Upper lobe of left lung (tissue), 6 donors: ENCODE data around the gene SH3PXD2A. TPM values are rescaled to one million over a fixed set of nuclear protein-coding genes. Genes with fewer than 3 reads are reported as not detected.

Source experiments
- ATAC-seq, 2 donors: fragments of 200-7000 bp; cut with Tn5 transposase; one replicate each; pipeline ENCODE4 v1.9.1; 2022; ENCODE audit warnings: mild to moderate bottlenecking in 2 of 2, moderate library complexity in 2 of 2; ENCODE audit not compliant: low FRiP score in 2 of 2
- DNase-seq, 2 donors: peaks; one replicate each; pipeline ENCODE4 v3.0.0-alpha.2; 2019 to 2020
- H3K27ac ChIP-seq, 4 donors: fragments of 200-600 bp; sonication (generic); one replicate each; pipeline ENCODE4 v1.5.1; 2016 to 2019
- H3K27me3 ChIP-seq, 4 donors: fragments of 200-600 bp; sonication (generic); one replicate each; pipeline ENCODE4 v1.5.1; 2017 to 2019
- H3K36me3 ChIP-seq, 4 donors: fragments of 200-600 bp; sonication (generic); one replicate each; pipeline ENCODE4 v1.5.1; 2016 to 2019
- H3K4me1 ChIP-seq, 4 donors: fragments of 200-600 bp; sonication (generic); one replicate each; pipeline ENCODE4 v1.5.1; 2018 to 2019
- H3K4me3 ChIP-seq, 4 donors: fragments of 200-600 bp; sonication (generic); one replicate each; pipeline ENCODE4 v1.5.1; 2017 to 2019; ENCODE audit warnings: mild to moderate bottlenecking in 2 of 4, moderate library complexity in 1 of 4
- H3K9me3 ChIP-seq, 4 donors: fragments of 200-600 bp; sonication (generic); one replicate each; pipeline ENCODE4 v1.5.1; 2018 to 2019
- EP300 ChIP-seq, 4 donors: sonication (generic); formaldehyde crosslinking; IDR thresholded peaks; one replicate each; pipeline ENCODE4 v1.5.1; 2017; ENCODE audit warnings: antibody characterized with exemption in 4 of 4, control low read depth in 2 of 4
- POLR2A ChIP-seq, 4 donors: fragments of 450-650 bp; IDR thresholded peaks; one replicate each; pipeline ENCODE4 v1.5.1; 2016 to 2017; ENCODE audit warnings: antibody characterized with exemption in 4 of 4, mild to moderate bottlenecking in 2 of 4
- POLR2AphosphoS5 ChIP-seq, 2 donors: sonication (generic); formaldehyde crosslinking; IDR thresholded peaks; one replicate each; pipeline ENCODE4 v1.5.1; 2017; ENCODE audit warnings: antibody characterized with exemption in 2 of 2
- WGBS, 2 donors: methylation state at CpG; one replicate each; pipeline ENCODE4 v1.1.5; 2017 to 2018; 5-methylcytosine and 5-hydroxymethylcytosine counted together
- total RNA-seq, 6 donors: library from RNA; depleted of rRNA in 4 of 6; stranded (reverse); fragments of >200 nt in 4 of 6; gene quantifications; one replicate each; pipeline versions ENCODE4 v1.1.0 to v1.2.1, GENCODE V29; 2016 to 2021
- TF ChIP-seq, protein P1 (sequence below), 6 experiments: fragments of 450-650 bp in 4 of 6; fragments of 200-600 bp in 2 of 6; sonication (generic) in 2 of 6; IDR thresholded peaks; one replicate each; pipeline ENCODE4 v1.5.1; 2016 to 2019; ENCODE audit warnings: antibody characterized with exemption in 6 of 6
- donor health status: DM: no; HTN: no; CAD: no; lungs with moderate emphysema.
- donor health status: DM: no; HTN: yes; CAD: no; lungs with severe emphysema.

The SH3PXD2A gene, protein sequence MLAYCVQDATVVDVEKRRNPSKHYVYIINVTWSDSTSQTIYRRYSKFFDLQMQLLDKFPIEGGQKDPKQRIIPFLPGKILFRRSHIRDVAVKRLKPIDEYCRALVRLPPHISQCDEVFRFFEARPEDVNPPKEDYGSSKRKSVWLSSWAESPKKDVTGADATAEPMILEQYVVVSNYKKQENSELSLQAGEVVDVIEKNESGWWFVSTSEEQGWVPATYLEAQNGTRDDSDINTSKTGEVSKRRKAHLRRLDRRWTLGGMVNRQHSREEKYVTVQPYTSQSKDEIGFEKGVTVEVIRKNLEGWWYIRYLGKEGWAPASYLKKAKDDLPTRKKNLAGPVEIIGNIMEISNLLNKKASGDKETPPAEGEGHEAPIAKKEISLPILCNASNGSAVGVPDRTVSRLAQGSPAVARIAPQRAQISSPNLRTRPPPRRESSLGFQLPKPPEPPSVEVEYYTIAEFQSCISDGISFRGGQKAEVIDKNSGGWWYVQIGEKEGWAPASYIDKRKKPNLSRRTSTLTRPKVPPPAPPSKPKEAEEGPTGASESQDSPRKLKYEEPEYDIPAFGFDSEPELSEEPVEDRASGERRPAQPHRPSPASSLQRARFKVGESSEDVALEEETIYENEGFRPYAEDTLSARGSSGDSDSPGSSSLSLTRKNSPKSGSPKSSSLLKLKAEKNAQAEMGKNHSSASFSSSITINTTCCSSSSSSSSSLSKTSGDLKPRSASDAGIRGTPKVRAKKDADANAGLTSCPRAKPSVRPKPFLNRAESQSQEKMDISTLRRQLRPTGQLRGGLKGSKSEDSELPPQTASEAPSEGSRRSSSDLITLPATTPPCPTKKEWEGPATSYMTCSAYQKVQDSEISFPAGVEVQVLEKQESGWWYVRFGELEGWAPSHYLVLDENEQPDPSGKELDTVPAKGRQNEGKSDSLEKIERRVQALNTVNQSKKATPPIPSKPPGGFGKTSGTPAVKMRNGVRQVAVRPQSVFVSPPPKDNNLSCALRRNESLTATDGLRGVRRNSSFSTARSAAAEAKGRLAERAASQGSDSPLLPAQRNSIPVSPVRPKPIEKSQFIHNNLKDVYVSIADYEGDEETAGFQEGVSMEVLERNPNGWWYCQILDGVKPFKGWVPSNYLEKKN
- total RNA-seq = 10 to 100 TPM; 19.6 to 42.2 (median 30.8) TPM

DNA sequence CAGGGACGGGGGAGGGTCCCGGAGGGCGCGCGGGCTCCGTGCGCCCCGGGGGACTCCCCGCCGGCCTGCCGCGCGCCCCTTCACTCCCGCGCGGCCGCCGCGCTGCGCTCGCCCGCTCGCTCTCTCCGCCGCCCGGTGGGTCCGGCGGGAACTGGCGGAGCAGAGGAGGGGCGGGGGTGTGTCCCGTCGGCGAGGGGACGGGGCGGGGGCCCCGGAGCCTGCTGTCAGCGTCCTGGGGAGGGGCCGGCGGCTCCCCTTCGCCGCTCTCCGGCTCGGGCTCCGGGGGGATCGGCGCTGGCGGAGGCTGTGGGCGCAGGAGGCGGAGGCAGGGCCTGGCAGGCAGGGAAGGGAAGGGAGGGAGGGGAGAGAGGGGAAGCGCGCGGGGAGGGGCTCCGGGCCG is at the start of gene SH3PXD2A:
SH3PXD2A (minus strand) TSS at position 153 of the 400 bp plus-strand sequence. CDS start 310 bp downstream, outside the sequence.
- peak in 1 of 2 donors; percentile 46 for ATAC-seq

GRCh38 chr10:103901299-103901698 is 45.9 kb upstream of the SH3PXD2A start:
- peaks cover 4 to 22% (median 12%) of the 10 kb centered on the region in 4 donors for H3K4me1 ChIP-seq
- no peak for DNase-seq
- TF ChIP-seq EP300 (IDR thresholded peaks at IDR 0.05) (no peak), POLR2AphosphoS5 (IDR thresholded peaks at IDR 0.05) (no peak), POLR2A (IDR thresholded peaks at IDR 0.05) (no peak)
- TF ChIP-seq, protein P1, sequence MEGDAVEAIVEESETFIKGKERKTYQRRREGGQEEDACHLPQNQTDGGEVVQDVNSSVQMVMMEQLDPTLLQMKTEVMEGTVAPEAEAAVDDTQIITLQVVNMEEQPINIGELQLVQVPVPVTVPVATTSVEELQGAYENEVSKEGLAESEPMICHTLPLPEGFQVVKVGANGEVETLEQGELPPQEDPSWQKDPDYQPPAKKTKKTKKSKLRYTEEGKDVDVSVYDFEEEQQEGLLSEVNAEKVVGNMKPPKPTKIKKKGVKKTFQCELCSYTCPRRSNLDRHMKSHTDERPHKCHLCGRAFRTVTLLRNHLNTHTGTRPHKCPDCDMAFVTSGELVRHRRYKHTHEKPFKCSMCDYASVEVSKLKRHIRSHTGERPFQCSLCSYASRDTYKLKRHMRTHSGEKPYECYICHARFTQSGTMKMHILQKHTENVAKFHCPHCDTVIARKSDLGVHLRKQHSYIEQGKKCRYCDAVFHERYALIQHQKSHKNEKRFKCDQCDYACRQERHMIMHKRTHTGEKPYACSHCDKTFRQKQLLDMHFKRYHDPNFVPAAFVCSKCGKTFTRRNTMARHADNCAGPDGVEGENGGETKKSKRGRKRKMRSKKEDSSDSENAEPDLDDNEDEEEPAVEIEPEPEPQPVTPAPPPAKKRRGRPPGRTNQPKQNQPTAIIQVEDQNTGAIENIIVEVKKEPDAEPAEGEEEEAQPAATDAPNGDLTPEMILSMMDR (IDR thresholded peaks at IDR 0.05) = no peak
- 56 to 66% methylated on average over 5 of the region's 5 CpGs for WGBS, 2 donors
- no peaks in the 10 kb centered on the region for H3K27me3 ChIP-seq
- H3K27ac ChIP-seq = peak overlapping the region; percentile 16 to 77 (median 51)
- H3K4me3 ChIP-seq = no peak overlapping the region
- no peaks in the 10 kb centered on the region for H3K9me3 ChIP-seq
- ATAC-seq = no peak
- peaks cover 8 to 66% (median 30%) of the 10 kb centered on the region in 4 donors for H3K36me3 ChIP-seq

More for the DNA sequence above, at the start of gene SH3PXD2A:
- Histone ChIP-seq H3K27me3 (peaks cover 0 to 9% (median 0%) of the 10 kb centered on the region in 4 donors), H3K4me1 (peaks cover 52 to 70% (median 54%) of the 10 kb centered on the region in 4 donors), H3K4me3 (peak within 1 kb of the TSS; percentile 68 to 75 (median 72)), H3K27ac (peak within 1 kb of the TSS; percentile 41 to 83 (median 71)), H3K36me3 (no peaks in the 10 kb centered on the region), H3K9me3 (no peaks in the 10 kb centered on the region)
- WGBS, 2 donors = 0% methylated on average over 7 of the region's 54 CpGs; no CpG with 5 or more reads in 1 of the 2 donors
- TF ChIP-seq, protein P1 (IDR thresholded peaks at IDR 0.05) = peak in 5 of 6 experiments; percentile 45 to 74 (median 63)
- TF ChIP-seq POLR2A (IDR thresholded peaks at IDR 0.05) (peak in 1 of 4 donors; percentile 15), EP300 (IDR thresholded peaks at IDR 0.05) (no peak), POLR2AphosphoS5 (IDR thresholded peaks at IDR 0.05) (peak in 1 of 2 donors; percentile 33)
- DNase-seq = peak in 1 of 2 donors; percentile 88

GRCh38 chr10:103899312-103899711 is 43.9 kb upstream of the SH3PXD2A start:
- peaks cover 8 to 59% (median 26%) of the 10 kb centered on the region in 4 donors for H3K36me3 ChIP-seq
- 88 to 92% methylated on average over 5 of the region's 5 CpGs for WGBS, 2 donors

More at GRCh38 chr10:103899312-103899711, 43.9 kb upstream of the SH3PXD2A start:
- H3K27ac ChIP-seq = peak overlapping the region in 1 of 4 donors; percentile 11
- peaks cover 12 to 35% (median 28%) of the 10 kb centered on the region in 4 donors for H3K4me1 ChIP-seq
- no peak for ATAC-seq
- no peaks in the 10 kb centered on the region for H3K27me3 ChIP-seq
- DNase-seq = no peak
- TF ChIP-seq POLR2A (IDR thresholded peaks at IDR 0.05) (no peak), EP300 (IDR thresholded peaks at IDR 0.05) (no peak), POLR2AphosphoS5 (IDR thresholded peaks at IDR 0.05) (no peak)
- TF ChIP-seq, protein P1 (IDR thresholded peaks at IDR 0.05) = no peak
- H3K9me3 ChIP-seq = no peaks in the 10 kb centered on the region
- H3K4me3 ChIP-seq = no peak overlapping the region
